ENCODE data around the gene CXXC5.
"Not testable (repeated sequence)": the region's sequence is repeated elsewhere in the genome, so short reads cannot be mapped to it uniquely, and the experiment has no call there.

CXXC5 gene

DNA sequence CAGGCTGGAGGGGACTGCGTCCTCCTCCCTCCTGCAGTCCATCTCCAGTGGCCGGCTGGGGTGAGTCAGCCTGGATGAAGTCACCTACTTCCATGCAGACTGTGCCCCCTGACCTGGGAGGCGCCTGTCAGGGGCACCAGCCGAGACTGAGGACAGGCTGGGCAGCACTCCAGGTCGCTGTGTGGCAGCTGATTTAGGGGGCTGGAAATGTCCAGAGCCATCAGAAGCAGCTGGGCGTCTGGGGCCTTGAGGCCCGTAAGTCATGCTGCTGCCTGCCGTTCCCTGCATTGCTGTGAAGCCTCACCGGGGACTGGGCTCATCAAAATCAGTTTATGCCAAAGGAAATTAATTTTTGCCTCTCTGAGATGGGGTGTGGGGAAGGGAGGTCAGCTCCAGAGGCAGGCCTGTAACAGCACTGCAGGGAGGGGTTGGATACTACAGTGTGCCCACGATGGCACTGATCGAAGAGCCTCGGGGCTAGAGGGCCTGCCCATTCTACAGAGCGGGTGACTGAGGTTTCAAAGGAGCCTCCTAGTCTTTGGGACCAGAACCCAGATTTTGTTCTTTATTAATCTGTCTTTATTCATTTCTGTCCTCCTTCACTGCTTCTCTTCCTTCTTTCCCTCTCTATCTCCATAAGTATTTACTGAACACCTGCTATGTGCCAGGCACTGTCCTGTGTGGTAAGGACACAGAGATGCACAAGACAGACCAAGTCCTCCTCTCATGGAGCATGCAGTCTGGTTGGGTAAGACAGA lies 77.1 kb downstream of the CXXC5 start:
- H3K4me2 ChIP-seq: no peak overlapping the region
- no peaks in the 10 kb centered on the region for H4K20me1 ChIP-seq (ENCODE audit: insufficient read depth)
- H2AFZ ChIP-seq (ENCODE audit: low read depth): no peak overlapping the region
- no peaks in the 10 kb centered on the region for H3K27me3 ChIP-seq (ENCODE audit: insufficient read depth, low read depth)
- H3K27ac ChIP-seq: no peak overlapping the region
- no peak for TF ChIP-seq CTCF (conservative IDR thresholded peaks at IDR 0.05; ENCODE audit: low read depth, low read length)
- no peak overlapping the region for H3K4me3 ChIP-seq (IDR thresholded peaks at IDR 0.05; ENCODE audit: insufficient read depth, low read depth, low read length)
- H3K36me3 ChIP-seq (ENCODE audit: insufficient read depth): no peaks in the 10 kb centered on the region
- H3K4me1 ChIP-seq (ENCODE audit: low read depth, poor library complexity, severe bottlenecking): no peaks in the 10 kb centered on the region
- no peak overlapping the region for H3K9ac ChIP-seq
- H3K79me2 ChIP-seq (ENCODE audit: insufficient read depth, low read depth): no peaks in the 10 kb centered on the region

DNA sequence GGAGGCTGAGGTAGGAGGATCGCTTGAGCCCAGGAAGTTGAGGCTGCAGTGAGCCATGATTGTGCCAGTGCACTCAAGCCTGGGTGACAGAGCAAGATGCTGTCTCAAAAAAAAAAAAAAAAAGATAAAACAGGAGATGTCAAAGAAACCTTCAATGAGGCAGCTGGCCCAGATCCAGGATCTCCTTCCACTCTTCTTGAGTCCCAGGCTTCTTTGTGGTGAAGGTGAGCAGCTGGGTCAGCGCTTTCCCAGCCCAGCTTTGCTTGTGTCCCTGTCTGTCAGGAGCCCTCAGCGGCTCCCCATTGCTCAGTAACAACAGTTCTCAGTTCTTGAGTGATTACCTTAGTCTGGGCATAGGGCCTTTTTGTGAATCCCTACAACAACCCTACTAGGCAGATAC lies 78.1 kb downstream of the CXXC5 start:
- Histone ChIP-seq H3K27me3 (ENCODE audit: insufficient read depth, low read depth) (no peaks in the 10 kb centered on the region), H3K4me2 (no peak overlapping the region), H3K27ac (no peak overlapping the region), H2AFZ (ENCODE audit: low read depth) (no peak overlapping the region), H4K20me1 (ENCODE audit: insufficient read depth) (no peaks in the 10 kb centered on the region), H3K9ac (no peak overlapping the region), H3K36me3 (ENCODE audit: insufficient read depth) (no peaks in the 10 kb centered on the region), H3K4me3 (IDR thresholded peaks at IDR 0.05; ENCODE audit: insufficient read depth, low read depth, low read length) (no peak overlapping the region), H3K79me2 (ENCODE audit: insufficient read depth, low read depth) (no peaks in the 10 kb centered on the region), H3K4me1 (ENCODE audit: low read depth, poor library complexity, severe bottlenecking) (no peaks in the 10 kb centered on the region)
- TF ChIP-seq CTCF (conservative IDR thresholded peaks at IDR 0.05; ENCODE audit: low read depth, low read length): no peak

GRCh38 chr5:139727615-139728014 lies 79.5 kb downstream of the CXXC5 start:
- not testable (repeated sequence) for H3K4me2 ChIP-seq; H4K20me1 ChIP-seq (ENCODE audit: insufficient read depth); H3K36me3 ChIP-seq (ENCODE audit: insufficient read depth); H2AFZ ChIP-seq (ENCODE audit: low read depth); H3K79me2 ChIP-seq (ENCODE audit: insufficient read depth, low read depth); H3K27me3 ChIP-seq (ENCODE audit: insufficient read depth, low read depth); H3K9ac ChIP-seq; H3K4me3 ChIP-seq (IDR thresholded peaks at IDR 0.05; ENCODE audit: insufficient read depth, low read depth, low read length); H3K4me1 ChIP-seq (ENCODE audit: low read depth, poor library complexity, severe bottlenecking); H3K27ac ChIP-seq

- Histone ChIP-seq H3K36me3 (ENCODE audit: insufficient read depth) (no peaks in the 10 kb centered on the region), H3K27me3 (ENCODE audit: insufficient read depth, low read depth) (no peaks in the 10 kb centered on the region), H3K4me1 (ENCODE audit: low read depth, poor library complexity, severe bottlenecking) (no peaks in the 10 kb centered on the region), H4K20me1 (ENCODE audit: insufficient read depth) (no peaks in the 10 kb centered on the region), H3K79me2 (ENCODE audit: insufficient read depth, low read depth) (no peaks in the 10 kb centered on the region), H2AFZ (ENCODE audit: low read depth) (no peak overlapping the region), H3K4me3 (IDR thresholded peaks at IDR 0.05; ENCODE audit: insufficient read depth, low read depth, low read length) (no peak overlapping the region), H3K27ac (no peak overlapping the region), H3K4me2 (no peak overlapping the region), H3K9ac (no peak overlapping the region)
- no peak for TF ChIP-seq CTCF (conservative IDR thresholded peaks at IDR 0.05; ENCODE audit: low read depth, low read length)
Measured at GRCh38 chr5:139731281-139731680, 83.1 kb downstream of the CXXC5 start.

- Histone ChIP-seq H2AFZ (ENCODE audit: low read depth) (no peak overlapping the region), H4K20me1 (ENCODE audit: insufficient read depth) (no peaks in the 10 kb centered on the region), H3K4me1 (ENCODE audit: low read depth, poor library complexity, severe bottlenecking) (no peaks in the 10 kb centered on the region), H3K9ac (no peak overlapping the region), H3K27me3 (ENCODE audit: insufficient read depth, low read depth) (no peaks in the 10 kb centered on the region), H3K27ac (no peak overlapping the region), H3K79me2 (ENCODE audit: insufficient read depth, low read depth) (no peaks in the 10 kb centered on the region), H3K36me3 (ENCODE audit: insufficient read depth) (no peaks in the 10 kb centered on the region), H3K4me3 (IDR thresholded peaks at IDR 0.05; ENCODE audit: insufficient read depth, low read depth, low read length) (no peak overlapping the region), H3K4me2 (no peak overlapping the region)
- no peak for TF ChIP-seq CTCF (conservative IDR thresholded peaks at IDR 0.05; ENCODE audit: low read depth, low read length)
Measured at GRCh38 chr5:139732019-139732418, 83.9 kb downstream of the CXXC5 start.

Measured in KMS-11 (cell line).